ENCODE results near the gene CAMK2N1. TPM values are rescaled to one million over a fixed set of nuclear protein-coding genes. Genes with fewer than 3 reads are reported as not detected.

Gene CAMK2N1
- 78.5 and 132 TPM in 2 replicates for polyA plus RNA-seq

DNA sequence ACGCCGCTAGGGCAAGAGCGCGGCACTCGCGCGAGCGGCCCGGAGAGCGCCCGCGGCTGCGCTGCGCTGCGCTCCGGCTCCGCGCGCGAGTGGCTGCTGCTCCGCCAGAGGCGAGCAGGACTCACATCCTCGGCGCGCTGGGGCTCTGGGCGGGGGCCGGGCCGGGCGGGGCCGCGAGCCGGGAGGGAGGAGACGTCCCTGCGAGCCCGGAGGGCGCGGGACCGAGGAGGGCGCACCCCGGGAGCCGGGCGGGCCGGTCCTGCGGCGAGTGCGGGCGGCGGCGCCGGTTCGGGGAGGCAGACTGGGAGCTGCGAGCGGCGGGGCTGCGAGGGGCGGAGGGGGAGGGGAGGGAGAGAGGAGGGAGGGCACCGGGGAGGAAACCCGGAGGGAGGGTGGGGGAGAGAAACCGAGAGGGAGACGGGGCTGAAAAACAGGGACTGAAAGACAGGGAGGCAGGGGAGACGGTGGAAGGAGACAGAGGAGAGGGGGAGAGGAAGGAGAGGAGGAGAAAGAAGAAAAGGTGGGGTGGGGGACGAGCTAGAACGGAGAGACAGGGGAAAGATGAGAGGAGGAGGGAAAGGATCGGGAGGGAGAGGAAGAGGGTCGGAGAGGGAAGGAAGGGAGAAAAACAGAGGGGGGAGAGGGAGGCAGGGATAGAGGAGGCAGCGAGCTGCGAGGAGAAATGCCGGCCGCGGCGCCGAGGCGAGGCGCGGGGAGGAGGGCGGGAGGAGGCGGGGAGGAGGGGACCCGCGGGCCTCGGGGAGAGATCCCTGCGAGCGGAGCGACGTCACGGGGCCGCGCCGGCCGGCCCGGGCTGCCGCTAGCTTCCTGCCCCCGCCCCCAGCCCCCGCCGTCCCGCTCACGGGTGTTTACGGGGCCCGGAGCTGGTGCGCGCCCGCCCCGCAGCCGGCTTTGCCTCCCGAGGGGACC lies at the start of gene CAMK2N1:
TSS of gene CAMK2N1 (minus strand) at position 684 of the 930 bp plus-strand sequence. CDS start 831 bp downstream, outside the sequence.

DNA sequence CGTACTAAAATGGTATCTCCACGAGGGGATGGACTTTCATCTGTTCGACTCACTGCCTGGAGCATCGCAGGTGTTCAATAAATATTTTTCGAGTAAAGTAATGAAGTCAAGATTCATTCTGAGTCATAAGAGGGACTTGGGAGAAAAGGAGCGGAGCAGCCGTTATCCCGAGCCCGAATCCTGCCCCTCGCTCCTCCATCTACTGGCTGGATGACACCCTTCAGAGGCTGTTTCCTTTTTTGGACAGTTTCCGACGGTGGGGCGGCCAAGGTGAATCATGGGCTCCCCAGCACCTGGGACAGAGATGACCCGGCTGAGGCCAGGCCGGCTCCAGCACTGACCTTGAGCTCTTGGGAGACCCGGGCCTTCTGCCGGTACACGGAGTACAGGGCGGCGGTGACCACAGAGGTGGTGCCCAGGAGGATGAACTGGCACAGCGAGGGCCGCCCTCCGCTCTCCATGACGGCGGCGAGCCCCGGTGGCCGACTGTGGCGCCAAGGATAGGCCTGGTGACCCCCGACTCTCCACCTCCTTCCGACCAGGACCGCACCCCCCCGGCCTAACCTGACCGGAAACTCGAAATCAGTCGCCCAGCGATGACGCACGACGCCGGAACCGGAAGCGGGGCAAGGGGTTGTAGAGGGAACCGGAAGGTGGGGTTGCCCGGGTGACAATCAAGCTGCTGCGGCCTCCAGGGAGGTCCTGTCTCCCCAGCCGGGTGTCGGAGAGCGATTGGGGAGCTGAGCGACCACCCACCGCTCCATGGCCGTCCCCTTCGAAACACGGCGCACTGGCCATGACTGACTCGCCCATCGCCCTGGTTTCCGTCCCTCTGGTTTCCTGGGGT lies 21.8 kb upstream of the CAMK2N1 start, which contains the start of gene MUL1:
TSS of gene MUL1 (minus strand) at position 588 of the 847 bp plus-strand sequence. CDS start at position 461, 127 bp downstream.

Other genes starting within 250 kb of the CAMK2N1 start
- gene VWA5B1, start 195.3 kb downstream of the CAMK2N1 start, polyA plus RNA-seq = not detected in 2 replicates
- gene MUL1, start 21.9 kb upstream of the CAMK2N1 start, polyA plus RNA-seq = 7.5 and 12.0 TPM in 2 replicates
- gene FAM43B, start 66.4 kb upstream of the CAMK2N1 start, polyA plus RNA-seq = 3.1 TPM in 1 of 2 replicates, not detected in the other
- gene CDA, start 102.9 kb upstream of the CAMK2N1 start, polyA plus RNA-seq = 0.98 and 7.1 TPM in 2 replicates
- 57.3 and 86.9 TPM in 2 replicates for gene PINK1, start 147.2 kb upstream of the CAMK2N1 start, polyA plus RNA-seq
- 63.0 and 67.5 TPM in 2 replicates for gene DDOST, start 175.2 kb upstream of the CAMK2N1 start, polyA plus RNA-seq
- 1.6 and 8.3 TPM in 2 replicates for gene KIF17, start 231.8 kb upstream of the CAMK2N1 start, polyA plus RNA-seq
- gene SH2D5, start 246.5 kb upstream of the CAMK2N1 start, polyA plus RNA-seq = 0.07 and 4.9 TPM in 2 replicates